ENCODE data around the gene DNHD1. TPM values are rescaled to one million over a fixed set of nuclear protein-coding genes. Genes with fewer than 3 reads are reported as not detected.

The DNHD1 gene
- polyA plus RNA-seq, 3 donors = 0.24 to 21.0 (median 0.59) TPM

DNA sequence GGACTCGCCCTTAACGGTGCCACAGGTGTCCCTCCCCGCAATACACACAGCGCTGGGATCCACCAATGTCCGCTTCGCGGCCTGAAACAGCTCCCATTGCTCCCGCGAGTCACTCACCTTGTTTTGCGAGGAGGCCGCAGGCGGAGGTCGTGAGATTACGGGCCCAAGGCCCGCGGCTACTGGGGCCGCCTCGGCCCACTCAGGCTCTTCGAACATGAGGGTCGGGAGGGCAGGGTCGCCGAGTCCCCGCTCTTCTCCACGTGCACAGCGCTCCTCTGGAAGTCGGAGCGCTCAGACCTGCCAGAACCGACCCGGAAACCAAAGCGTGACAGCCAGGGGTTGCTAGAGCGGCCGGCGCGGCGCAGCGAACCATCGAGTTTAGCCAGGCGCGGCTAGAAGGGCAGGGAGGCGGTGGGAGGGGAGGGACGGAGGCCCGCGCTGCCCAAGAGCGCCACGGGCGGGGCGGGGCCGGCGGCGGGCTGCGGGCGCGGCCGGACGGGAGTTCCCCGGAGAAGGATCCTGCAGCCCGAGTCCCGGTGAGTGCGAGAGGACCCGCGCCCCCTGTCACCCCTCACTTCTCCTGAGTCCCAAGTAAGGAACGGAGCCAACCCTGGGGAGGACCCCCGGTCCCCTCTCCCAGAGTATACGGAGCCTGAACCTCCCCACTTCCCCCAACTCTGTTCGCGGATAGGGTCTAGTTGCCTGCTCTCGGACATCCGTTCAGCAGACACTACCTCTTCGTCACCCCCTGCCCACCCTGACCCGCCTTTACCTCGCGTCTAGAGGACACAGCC, 106.4 kb downstream of the DNHD1 start, which contains the start of the genes ILK and RRP8:
ILK (plus strand) TSS at position 488 of the 794 bp plus-strand sequence. CDS start 498 bp downstream, outside the sequence.
RRP8 (minus strand) TSS at position 330 of the 794 bp plus-strand sequence; CDS start at position 216, 114 bp downstream.
- H3K9me3 Mint-ChIP-seq = peaks cover 0 to 1% (median 0%) of the 10 kb centered on the region in 7 donors
- H3K9me3 ChIP-seq (replicated peaks in 1 of 2; ENCODE audit: control insufficient read depth in 1 of 2, insufficient read depth in 1 of 2, low read length in 2 of 2) = no peaks in the 10 kb centered on the region
- H3K4me1 ChIP-seq (ENCODE audit: control insufficient read depth in 1 of 2, insufficient read depth in 2 of 2, low read length in 2 of 2) = peaks cover 53 to 59% of the 10 kb centered on the region in 2 donors
- H4K20me1 ChIP-seq (ENCODE audit: insufficient read depth, low read length) = peaks cover 63% of the 10 kb centered on the region
- H3K9ac ChIP-seq (ENCODE audit: insufficient read depth, low read length, poor library complexity, severe bottlenecking) = peak within 1 kb of the TSS; percentile 80
- peak within 1 kb of the TSS in 2 of 7 donors; percentile 63 to 78 for H3K27ac Mint-ChIP-seq
- no peaks in the 10 kb centered on the region for H3K27me3 ChIP-seq (ENCODE audit: control insufficient read depth in 2 of 2, insufficient read depth in 2 of 2, low read length in 2 of 2)
- peak; percentile 81 to 83 (median 83) for DNase-seq
- peaks cover 43 to 45% of the 10 kb centered on the region in 2 donors for H3K36me3 ChIP-seq (replicated peaks in 1 of 2; ENCODE audit: control insufficient read depth in 1 of 2, insufficient read depth in 2 of 2, low read length in 2 of 2)
- H3K4me1 Mint-ChIP-seq = peaks cover 5% of the 10 kb centered on the region
- peaks cover 38 to 60% of the 10 kb centered on the region in 2 donors for H3K36me3 Mint-ChIP-seq
- H3K27ac ChIP-seq (ENCODE audit: low read depth in 1 of 2, low read length in 2 of 2) = peak within 1 kb of the TSS; percentile 74 to 90
- intact Hi-C loops (cut with micrococcal nuclease) = loop anchor here (2.0 to 10.0 kb wide), 6 partner anchors 15 to 119 kb away; partner anchors contain the start of genes MRPL17 (in 2 of the 2), ARFIP2 (in 1 of the 2), TIMM10B (in 1 of the 2) and TPP1 (in 1 of the 2)
- TF ChIP-seq, protein P1, sequence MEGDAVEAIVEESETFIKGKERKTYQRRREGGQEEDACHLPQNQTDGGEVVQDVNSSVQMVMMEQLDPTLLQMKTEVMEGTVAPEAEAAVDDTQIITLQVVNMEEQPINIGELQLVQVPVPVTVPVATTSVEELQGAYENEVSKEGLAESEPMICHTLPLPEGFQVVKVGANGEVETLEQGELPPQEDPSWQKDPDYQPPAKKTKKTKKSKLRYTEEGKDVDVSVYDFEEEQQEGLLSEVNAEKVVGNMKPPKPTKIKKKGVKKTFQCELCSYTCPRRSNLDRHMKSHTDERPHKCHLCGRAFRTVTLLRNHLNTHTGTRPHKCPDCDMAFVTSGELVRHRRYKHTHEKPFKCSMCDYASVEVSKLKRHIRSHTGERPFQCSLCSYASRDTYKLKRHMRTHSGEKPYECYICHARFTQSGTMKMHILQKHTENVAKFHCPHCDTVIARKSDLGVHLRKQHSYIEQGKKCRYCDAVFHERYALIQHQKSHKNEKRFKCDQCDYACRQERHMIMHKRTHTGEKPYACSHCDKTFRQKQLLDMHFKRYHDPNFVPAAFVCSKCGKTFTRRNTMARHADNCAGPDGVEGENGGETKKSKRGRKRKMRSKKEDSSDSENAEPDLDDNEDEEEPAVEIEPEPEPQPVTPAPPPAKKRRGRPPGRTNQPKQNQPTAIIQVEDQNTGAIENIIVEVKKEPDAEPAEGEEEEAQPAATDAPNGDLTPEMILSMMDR (IDR thresholded peaks at IDR 0.05) = no peak
- peak within 1 kb of the TSS; percentile 89 for H2AFZ ChIP-seq (ENCODE audit: insufficient read depth, low read depth, low read length, poor library complexity, severe bottlenecking)
- H3K79me2 ChIP-seq (ENCODE audit: insufficient read depth, low read length) = peaks cover 95% of the 10 kb centered on the region
- peaks cover 0 to 2% (median 0%) of the 10 kb centered on the region in 3 donors for H3K27me3 Mint-ChIP-seq (ENCODE audit: low read depth in 3 of 3)
- no peak within 1 kb of the TSS for H3K4me3 Mint-ChIP-seq
- H3K4me3 ChIP-seq (replicated peaks in 1 of 3; ENCODE audit: low read depth in 2 of 3, low read length in 3 of 3) = peak within 1 kb of the TSS; percentile 70 to 96 (median 93)
- peak within 1 kb of the TSS; percentile 89 for H3K4me2 ChIP-seq (replicated peaks; ENCODE audit: extremely low read depth, low read length, poor library complexity, severe bottlenecking)
- under 1% methylated on average over 67 of the region's 72 CpGs for WGBS (ENCODE audit: insufficient coverage)

DNA sequence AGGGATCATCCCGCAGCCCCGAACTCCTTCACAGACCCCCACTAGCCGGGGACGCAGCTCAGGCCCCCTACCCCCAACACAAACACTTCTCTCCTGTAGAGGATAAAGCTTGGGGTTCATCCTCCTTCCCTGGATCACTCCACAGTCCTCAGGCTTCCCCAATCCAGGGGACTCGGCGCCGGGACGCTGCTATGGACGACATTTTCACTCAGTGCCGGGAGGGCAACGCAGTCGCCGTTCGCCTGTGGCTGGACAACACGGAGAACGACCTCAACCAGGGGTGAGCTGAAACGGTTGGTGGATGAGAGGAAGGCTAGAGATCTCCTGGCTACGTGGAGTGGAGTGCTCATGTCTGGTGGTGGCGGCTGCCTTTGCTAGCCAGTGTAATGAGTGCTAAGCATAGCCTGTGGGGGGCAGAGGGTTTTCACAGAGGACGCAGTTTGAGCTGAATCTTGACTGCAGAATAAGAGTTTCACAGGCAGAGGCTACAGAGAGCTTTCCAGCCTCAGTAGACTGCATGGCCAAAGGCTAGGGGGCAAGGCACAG, 107.1 kb downstream of the DNHD1 start:
- WGBS (ENCODE audit: insufficient coverage) = under 1% methylated on average over 17 of the region's 20 CpGs
- peaks cover 39 to 60% of the 10 kb centered on the region in 2 donors for H3K36me3 Mint-ChIP-seq

More for the DNA sequence above, 107.1 kb downstream of the DNHD1 start:
- peak overlapping the region; percentile 74 to 90 for H3K27ac ChIP-seq (ENCODE audit: low read depth in 1 of 2, low read length in 2 of 2)
- peaks cover 0 to 1% (median 0%) of the 10 kb centered on the region in 7 donors for H3K9me3 Mint-ChIP-seq
- H3K4me2 ChIP-seq (replicated peaks; ENCODE audit: extremely low read depth, low read length, poor library complexity, severe bottlenecking) = peak overlapping the region; percentile 89
- H3K36me3 ChIP-seq (replicated peaks in 1 of 2; ENCODE audit: control insufficient read depth in 1 of 2, insufficient read depth in 2 of 2, low read length in 2 of 2) = peaks cover 43 to 45% of the 10 kb centered on the region in 2 donors
- H3K27me3 Mint-ChIP-seq (ENCODE audit: low read depth in 3 of 3) = no peaks in the 10 kb centered on the region
- no peak overlapping the region for H3K27ac Mint-ChIP-seq
- H3K79me2 ChIP-seq (ENCODE audit: insufficient read depth, low read length) = peaks cover 97% of the 10 kb centered on the region
- peak overlapping the region; percentile 89 for H2AFZ ChIP-seq (ENCODE audit: insufficient read depth, low read depth, low read length, poor library complexity, severe bottlenecking)
- H3K27me3 ChIP-seq (ENCODE audit: control insufficient read depth in 2 of 2, insufficient read depth in 2 of 2, low read length in 2 of 2) = no peaks in the 10 kb centered on the region
- peak overlapping the region; percentile 70 to 96 (median 93) for H3K4me3 ChIP-seq (replicated peaks in 1 of 3; ENCODE audit: low read depth in 2 of 3, low read length in 3 of 3)
- H3K4me1 Mint-ChIP-seq = peaks cover 5% of the 10 kb centered on the region
- no peak overlapping the region for H3K4me3 Mint-ChIP-seq
- peak overlapping the region; percentile 80 for H3K9ac ChIP-seq (ENCODE audit: insufficient read depth, low read length, poor library complexity, severe bottlenecking)
- TF ChIP-seq, protein P1 (IDR thresholded peaks at IDR 0.05) = no peak
- intact Hi-C loops (cut with micrococcal nuclease) = loop anchor here (5.0 to 10.0 kb wide), 5 partner anchors 33 to 119 kb away; partner anchors contain the start of genes MRPL17 (in 2 of the 2), ARFIP2 (in 1 of the 2) and TIMM10B (in 1 of the 2)
- no peaks in the 10 kb centered on the region for H3K9me3 ChIP-seq (replicated peaks in 1 of 2; ENCODE audit: control insufficient read depth in 1 of 2, insufficient read depth in 1 of 2, low read length in 2 of 2)
- DNase-seq = peak in 2 of 3 donors; percentile 26 to 38
- peaks cover 65% of the 10 kb centered on the region for H4K20me1 ChIP-seq (ENCODE audit: insufficient read depth, low read length)
- peaks cover 53 to 59% of the 10 kb centered on the region in 2 donors for H3K4me1 ChIP-seq (ENCODE audit: control insufficient read depth in 1 of 2, insufficient read depth in 2 of 2, low read length in 2 of 2)
